PC-9 (cell line): Measurements from ENCODE around the gene CEP85L. TPM values are rescaled to one million over a fixed set of nuclear protein-coding genes. Genes with fewer than 3 reads are reported as not detected.

Experiments used
- BruUV-seq: library from RNA; stranded (reverse); fragments of 400-500 nt; replicated peaks from 2 replicates; lab custom pipeline; 2021; lab: Mats Ljungman, UMichigan
- CTCF ChIA-PET: fragments of 300-600 bp; sonication (Branson Sonifier 250); formaldehyde crosslinking; loops from one replicate; lab custom pipeline; 2022; ENCODE audit warnings: antibody characterized with exemption; lab: Charles Lee
- POLR2A ChIA-PET: fragments of 300-600 bp; sonication (Branson Sonifier 250); formaldehyde crosslinking; loops from one replicate; lab custom pipeline; 2022; ENCODE audit warnings: antibody characterized with exemption; ENCODE audit not compliant: unreplicated experiment; lab: Charles Lee
- DNase-seq, 2 experiments: peaks; one replicate each; pipeline versions ENCODE4 v3.0.0 to v3.0.0-alpha.2; 2015 to 2022; ENCODE audit warnings: mixed read lengths in 1 of 2
- H2AFZ ChIP-seq: fragments of 200-600 bp; sonication (generic); 2 replicates; pipeline ENCODE4 v1.8.1; 2017; ENCODE audit warnings: antibody characterized with exemption
- H3F3A ChIP-seq: fragments of 200-600 bp; sonication (generic); 2 replicates; pipeline ENCODE4 v1.8.1; 2017; ENCODE audit warnings: antibody characterized with exemption, mild to moderate bottlenecking, low read depth; ENCODE audit not compliant: insufficient read depth
- H3K27ac ChIP-seq: fragments of 200-600 bp; sonication (generic); 2 replicates; pipeline ENCODE4 v1.6.1; 2016; ENCODE audit warnings: mixed run types
- H3K27me3 ChIP-seq: fragments of 200-600 bp; sonication (generic); 2 replicates; pipeline ENCODE4 v1.6.1; 2016; ENCODE audit warnings: low read depth, mixed run types; ENCODE audit not compliant: insufficient read depth
- H3K36me3 ChIP-seq: fragments of 200-600 bp; sonication (generic); 2 replicates; pipeline ENCODE4 v1.6.1; 2016; ENCODE audit warnings: low read depth, mixed run types
- H3K4me1 ChIP-seq: fragments of 200-600 bp; sonication (generic); replicated peaks from 2 replicates; pipeline ENCODE4 v1.6.1; 2016; ENCODE audit warnings: mixed run types; ENCODE audit not compliant: insufficient read depth
- H3K4me2 ChIP-seq: fragments of 200-600 bp; sonication (generic); 2 replicates; pipeline ENCODE4 v1.6.1; 2017; ENCODE audit warnings: mixed run types
- H3K4me3 ChIP-seq: fragments of 200-600 bp; sonication (generic); 2 replicates; pipeline ENCODE4 v1.6.1; 2016; ENCODE audit warnings: mixed run types
- H3K79me2 ChIP-seq: fragments of 200-600 bp; sonication (generic); 2 replicates; pipeline ENCODE4 v1.6.1; 2017; ENCODE audit warnings: low read depth, mixed run types
- H3K9me2 ChIP-seq: fragments of 200-600 bp; sonication (generic); 2 replicates; pipeline ENCODE4 v1.8.1; 2017; ENCODE audit warnings: mild to moderate bottlenecking; ENCODE audit not compliant: insufficient read depth
- H3K9me3 ChIP-seq: fragments of 200-600 bp; sonication (generic); 2 replicates; pipeline ENCODE4 v1.8.1; 2016; ENCODE audit warnings: low read depth; ENCODE audit not compliant: insufficient read depth
- H4K20me1 ChIP-seq: fragments of 200-600 bp; sonication (generic); 2 replicates; pipeline ENCODE4 v1.8.1; 2017; ENCODE audit not compliant: insufficient read depth
- CTCF ChIP-seq: fragments of 200-600 bp; sonication (generic); conservative IDR thresholded peaks from 2 replicates; pipeline ENCODE4 v1.6.1; 2017; ENCODE audit warnings: mixed run types, antibody characterized with exemption, mild to moderate bottlenecking, moderate library complexity
- EZH2 ChIP-seq: fragments of 200-600 bp; sonication (generic); IDR thresholded peaks from 2 replicates; pipeline ENCODE4 v1.8.0; 2017; ENCODE audit warnings: antibody characterized with exemption, low read depth
- intact Hi-C: fragments of 100-400 bp; cut with micrococcal nuclease; formaldehyde crosslinking; loops from one replicate; pipeline ENCODE4 v1.10.0; 2022; ENCODE audit not compliant: unreplicated experiment
- total RNA-seq: library from RNA; stranded (reverse); gene quantifications from 2 replicates; pipeline ENCODE4 v1.2.3, GENCODE V29; 2021

CEP85L gene
- total RNA-seq, 1 experiment from 2014 or later, result 3.0 TPM

GRCh38 chr6:118696271-118696670, 44.9 kb upstream of the CEP85L start:
- H3K79me2 ChIP-seq, result 0 out of 2 replicates have a peak, but pooled peaks cover 9% of the 10 kb centered on the region
- no peaks in the 10 kb centered on the region for H3K9me2 ChIP-seq
- no peak overlapping the region for H2AFZ ChIP-seq
- CTCF ChIA-PET, result no interaction called here
- TF ChIP-seq CTCF (no peak), EZH2 (no peak)
- no peaks in the 10 kb centered on the region for H3K36me3 ChIP-seq
- H3K27me3 ChIP-seq, result no peaks in the 10 kb centered on the region
- no peak for DNase-seq
- H3K9me3 ChIP-seq, result no peaks in the 10 kb centered on the region
- no peaks in the 10 kb centered on the region for H3K4me1 ChIP-seq
- H3F3A ChIP-seq, result no peaks in the 10 kb centered on the region
- BruUV-seq, result no TSS peak
- H3K4me2 ChIP-seq, result no peak overlapping the region
- H3K4me3 ChIP-seq, result no peak overlapping the region
- H4K20me1 ChIP-seq, result no peaks in the 10 kb centered on the region
- POLR2A ChIA-PET, result no interaction called here
- H3K27ac ChIP-seq, result no peak overlapping the region
- intact Hi-C loops, result no loop called here

DNA sequence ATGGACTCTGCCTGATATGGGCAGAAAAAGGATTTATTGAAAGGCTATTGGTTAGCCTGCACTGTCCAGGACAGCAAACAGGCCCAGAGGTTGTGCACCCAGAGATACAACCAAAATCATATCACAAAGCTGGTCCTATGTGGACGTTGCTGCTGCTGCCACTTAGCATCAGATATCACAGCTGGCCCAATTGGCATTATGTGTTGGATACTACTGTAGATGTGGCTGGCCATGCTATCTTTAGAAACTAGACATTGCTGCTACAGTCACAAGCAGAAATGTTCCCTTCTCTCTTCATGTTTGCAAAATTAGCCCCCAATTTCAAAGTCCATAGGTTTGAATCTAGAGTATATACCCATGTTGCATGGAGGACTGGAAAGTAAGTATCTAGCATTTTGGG, 42.2 kb upstream of the CEP85L start:
- TF ChIP-seq EZH2 (no peak), CTCF (no peak)
- Histone ChIP-seq H3K9me3 (no peaks in the 10 kb centered on the region), H3K79me2 (no peaks in the 10 kb centered on the region), H2AFZ (no peak overlapping the region), H3K36me3 (no peaks in the 10 kb centered on the region), H3F3A (no peaks in the 10 kb centered on the region), H3K27ac (no peak overlapping the region), H3K4me1 (peaks cover 8% of the 10 kb centered on the region), H4K20me1 (no peaks in the 10 kb centered on the region), H3K9me2 (no peaks in the 10 kb centered on the region), H3K4me3 (no peak overlapping the region), H3K4me2 (no peak overlapping the region), H3K27me3 (no peaks in the 10 kb centered on the region)
- POLR2A ChIA-PET, result interaction anchor here (0.6 kb wide), 1 partner anchor 1088 kb away, joined by 7 read pairs; no protein-coding TSS in a partner anchor
- CTCF ChIA-PET, result no interaction called here
- intact Hi-C loops, result no loop called here
- DNase-seq, result no peak
- BruUV-seq, result no TSS peak

DNA sequence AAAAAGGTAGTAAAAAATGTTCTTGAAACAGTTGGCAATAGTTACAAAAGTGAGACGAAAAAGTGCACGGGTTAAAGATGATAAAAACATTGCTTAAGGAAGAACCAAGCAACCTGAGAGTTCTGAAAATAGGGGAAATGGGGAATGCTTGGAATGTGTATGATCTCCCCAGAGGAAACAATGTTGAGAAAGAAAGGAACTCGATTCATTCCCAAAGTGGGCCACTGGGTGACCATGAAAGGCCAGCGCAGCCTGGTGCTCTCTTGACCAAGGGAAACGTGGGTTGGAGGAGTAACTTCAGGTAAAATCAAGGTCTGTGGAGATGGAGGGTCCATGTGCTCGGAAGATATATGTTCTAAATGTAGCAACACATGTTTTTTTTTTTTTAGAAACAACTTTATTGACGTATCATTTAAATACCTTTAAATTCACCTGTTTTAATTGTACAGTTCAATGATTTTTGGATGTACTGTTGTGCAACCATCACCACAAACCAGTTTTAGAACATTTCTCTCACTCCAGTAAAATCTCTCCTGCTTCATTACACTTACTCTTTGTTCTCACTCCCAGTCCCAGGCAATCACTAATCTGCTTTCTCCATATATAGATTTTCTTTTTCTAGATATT, 34.5 kb upstream of the CEP85L start:
- H3K9me3 ChIP-seq, result no peaks in the 10 kb centered on the region
- H2AFZ ChIP-seq, result no peak overlapping the region
- no peak for TF ChIP-seq CTCF
- no peak for TF ChIP-seq EZH2
- peaks cover 13% of the 10 kb centered on the region for H3K4me1 ChIP-seq
- no peaks in the 10 kb centered on the region for H3K9me2 ChIP-seq
- intact Hi-C loops, result no loop called here
- no peak overlapping the region for H3K4me3 ChIP-seq
- no peaks in the 10 kb centered on the region for H3K27me3 ChIP-seq
- no peak overlapping the region for H3K27ac ChIP-seq
- H3K79me2 ChIP-seq, result 0 out of 2 replicates have a peak, but pooled peaks cover under 1% of the 10 kb centered on the region
- ChIA-PET CTCF (no interaction called here), POLR2A (no interaction called here)
- H4K20me1 ChIP-seq, result no peaks in the 10 kb centered on the region
- peak in 1 of 2 experiments; percentile 41 for DNase-seq
- H3K4me2 ChIP-seq, result no peak overlapping the region
- peaks cover 5% of the 10 kb centered on the region; the same call in 1 of the 2 replicates for H3F3A ChIP-seq
- no peaks in the 10 kb centered on the region for H3K36me3 ChIP-seq
- no TSS peak for BruUV-seq
